ENCODE results near the gene AMPH.

DNA sequence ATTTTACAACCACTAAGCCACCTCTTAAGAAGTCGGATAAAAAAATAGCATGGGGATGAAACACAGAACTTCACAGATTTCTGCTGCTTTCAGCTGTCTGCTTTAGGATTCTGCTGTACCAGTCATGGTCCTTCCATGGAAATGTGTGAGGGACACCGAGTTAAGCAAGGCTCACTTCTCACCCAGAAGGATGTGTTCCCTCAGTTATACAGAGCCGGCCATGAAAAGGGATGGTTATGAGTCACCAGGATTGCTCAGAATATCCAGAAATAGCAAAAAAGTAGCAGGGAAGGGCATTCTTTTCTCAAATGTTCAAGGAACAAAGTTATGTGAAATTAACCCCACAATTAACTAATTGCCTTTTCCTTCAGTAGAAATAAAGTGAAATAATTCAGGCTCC, 124.4 kb downstream of the AMPH start:
- TF ChIP-seq FOXA1 (IDR thresholded peaks at IDR 0.05), result no peak
- TF ChIP-seq HDGF (IDR thresholded peaks at IDR 0.05; ENCODE audit: borderline replicate concordance), result no peak
- TF ChIP-seq SUZ12 (IDR thresholded peaks at IDR 0.05), result no peak

Measured in HEK293T (cell line).